Neuronal stem cell (in vitro differentiated cells): ENCODE data around the gene IMPACT.

Experiments used
- DNase-seq: peaks from one replicate; pipeline ENCODE4 v3.0.0-alpha.2; 2013; ENCODE audit warnings: low spot score
- H2AFZ ChIP-seq: one replicate; pipeline ENCODE4 v1.6.1; 2013; ENCODE audit warnings: mild to moderate bottlenecking, low read length, inconsistent platforms
- H2AK5ac ChIP-seq: 2 replicates; pipeline ENCODE4 v1.6.1; 2013; ENCODE audit warnings: low read depth, mild to moderate bottlenecking, inconsistent platforms, low read length, moderate library complexity, mixed read lengths
- H2BK120ac ChIP-seq: 2 replicates; pipeline ENCODE4 v1.6.1; 2013; ENCODE audit warnings: low read depth, mild to moderate bottlenecking, inconsistent platforms, low read length, moderate library complexity, mixed read lengths
- H2BK12ac ChIP-seq: one replicate; pipeline ENCODE4 v1.6.1; 2013; ENCODE audit warnings: low read length, inconsistent platforms
- H2BK15ac ChIP-seq: 2 replicates; pipeline ENCODE4 v1.6.1; 2013; ENCODE audit warnings: mild to moderate bottlenecking, low read length, inconsistent platforms, mixed read lengths
- H2BK5ac ChIP-seq: one replicate; pipeline ENCODE4 v1.6.1; 2013; ENCODE audit warnings: inconsistent platforms, mild to moderate bottlenecking, low read length, moderate library complexity
- H3K14ac ChIP-seq: one replicate; pipeline ENCODE4 v1.6.1; 2013; ENCODE audit warnings: low read length, inconsistent platforms
- H3K18ac ChIP-seq: 2 replicates; pipeline ENCODE4 v1.6.1; 2013; ENCODE audit warnings: low read length, inconsistent platforms
- H3K23ac ChIP-seq: 2 replicates; pipeline ENCODE4 v1.6.1; 2013; ENCODE audit warnings: low read depth, mild to moderate bottlenecking, mixed read lengths, low read length, inconsistent platforms; ENCODE audit not compliant: poor library complexity
- H3K27ac ChIP-seq: replicated peaks from 3 replicates; pipeline ENCODE4 v1.5.1; 2013; ENCODE audit warnings: low read length, inconsistent platforms
- H3K27me3 ChIP-seq, 3 experiments: 2 replicates each; pipeline ENCODE4 v1.6.1; 2013; ENCODE audit warnings: low read length in 3 of 3, mild to moderate bottlenecking in 2 of 3, inconsistent platforms in 1 of 3, low read depth in 1 of 3, mixed read lengths in 1 of 3, moderate library complexity in 1 of 3; ENCODE audit not compliant: control insufficient read depth in 3 of 3, insufficient read depth in 3 of 3
- H3K36me3 ChIP-seq, 2 donors: replicated peaks in 1 of 2; 2 replicates each; pipeline ENCODE4 v1.6.1; 2013; ENCODE audit warnings: low read length in 2 of 2; ENCODE audit not compliant: control insufficient read depth in 2 of 2, insufficient read depth in 2 of 2
- H3K4ac ChIP-seq: 2 replicates; pipeline ENCODE4 v1.6.1; 2013; ENCODE audit warnings: inconsistent platforms, mild to moderate bottlenecking, low read length, moderate library complexity
- H3K4me1 ChIP-seq, 2 donors: 1 replicate in 1 of 2; 2 replicates in 1 of 2; pipeline ENCODE4 v1.6.1; 2013; ENCODE audit warnings: low read length in 2 of 2, low read depth in 1 of 2; ENCODE audit not compliant: control insufficient read depth in 2 of 2, insufficient read depth in 1 of 2
- H3K4me2 ChIP-seq: one replicate; pipeline ENCODE4 v1.6.1; 2013; ENCODE audit warnings: mild to moderate bottlenecking, low read length, inconsistent platforms; ENCODE audit not compliant: insufficient read depth, poor library complexity, severe bottlenecking
- H3K4me3 ChIP-seq, 2 donors: 2 replicates each; pipeline ENCODE4 v1.5.1; 2013; ENCODE audit warnings: low read length in 2 of 2, mild to moderate bottlenecking in 2 of 2, inconsistent platforms in 1 of 2, moderate library complexity in 1 of 2
- H3K79me1 ChIP-seq: one replicate; pipeline ENCODE4 v1.6.1; 2013; ENCODE audit warnings: low read depth, mild to moderate bottlenecking, inconsistent platforms, low read length, moderate library complexity
- H3K9ac ChIP-seq: one replicate; pipeline ENCODE4 v1.6.1; 2013; ENCODE audit warnings: mild to moderate bottlenecking, low read depth, low read length, inconsistent platforms; ENCODE audit not compliant: poor library complexity
- H3K9me3 ChIP-seq, 2 donors: replicated peaks in 1 of 2; 2 replicates each; pipeline versions ENCODE3 to v1.6.1; 2013; ENCODE audit warnings: low read length in 2 of 2, mild to moderate bottlenecking in 2 of 2, inconsistent platforms in 1 of 2, low read depth in 1 of 2, mixed read lengths in 1 of 2, moderate library complexity in 1 of 2; ENCODE audit not compliant: control insufficient read depth in 2 of 2, insufficient read depth in 1 of 2
- H4K8ac ChIP-seq: one replicate; pipeline ENCODE4 v1.6.1; 2013; ENCODE audit warnings: low read depth, mild to moderate bottlenecking, inconsistent platforms, low read length, moderate library complexity
- H4K91ac ChIP-seq: one replicate; pipeline ENCODE4 v1.6.1; 2013; ENCODE audit warnings: low read length, low read depth, mild to moderate bottlenecking, inconsistent platforms; ENCODE audit not compliant: poor library complexity
- WGBS, 2 donors: extraction: QIAGEN DNeasy Blood & Tissue Kit; methylation state at CpG; one replicate each; pipeline ENCODE4 v1.1.7; 2013; ENCODE audit warnings: missing lambda C conversion rate in 2 of 2, mixed read lengths in 1 of 2; ENCODE audit not compliant: insufficient read length in 2 of 2, insufficient replicate concordance in 1 of 2; ENCODE audit errors: extremely low coverage in 2 of 2; 5-methylcytosine and 5-hydroxymethylcytosine counted together

The IMPACT gene

DNA sequence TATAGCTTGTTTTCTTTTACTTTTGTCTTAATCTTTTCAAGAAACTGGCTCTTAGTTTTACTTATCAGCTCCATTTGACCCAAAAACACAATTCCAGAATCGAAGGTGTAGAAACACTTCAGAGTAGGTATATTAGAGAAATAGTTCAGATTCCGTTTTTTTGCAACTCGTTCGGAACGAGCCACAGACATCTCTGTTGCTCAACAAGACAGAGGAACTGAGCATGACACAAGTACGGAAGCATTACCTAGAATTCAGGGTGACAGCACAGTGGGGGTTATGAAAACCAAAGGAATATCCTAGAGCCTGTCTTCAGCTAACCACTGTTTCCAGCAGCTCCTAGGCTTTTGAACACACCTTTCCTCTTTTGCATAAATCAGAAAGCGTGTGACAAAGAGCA is 39.0 kb downstream of the IMPACT start:
- no peak overlapping the region for H2AK5ac ChIP-seq
- no peak overlapping the region for H2BK12ac ChIP-seq
- H3K27me3 ChIP-seq, result no peaks in the 10 kb centered on the region
- no peak overlapping the region for H2BK15ac ChIP-seq
- H2AFZ ChIP-seq, result no peak overlapping the region
- no peak overlapping the region for H3K4me2 ChIP-seq
- H3K4me3 ChIP-seq, result no peak overlapping the region
- no peak overlapping the region for H2BK5ac ChIP-seq
- no peak overlapping the region for H3K18ac ChIP-seq
- H3K9me3 ChIP-seq, result no peaks in the 10 kb centered on the region
- no peak overlapping the region for H4K8ac ChIP-seq
- H3K14ac ChIP-seq, result no peak overlapping the region
- no peaks in the 10 kb centered on the region for H3K79me1 ChIP-seq
- peaks cover 5 to 10% of the 10 kb centered on the region in 2 donors for H3K4me1 ChIP-seq
- no peak overlapping the region for H4K91ac ChIP-seq
- WGBS, 2 donors, result no CpG with 5 or more reads among the region's 7 CpGs
- no peak overlapping the region for H2BK120ac ChIP-seq
- H3K23ac ChIP-seq, result no peak overlapping the region
- no peak overlapping the region for H3K4ac ChIP-seq
- no peak for DNase-seq
- H3K9ac ChIP-seq, result no peak overlapping the region
- no peak overlapping the region for H3K27ac ChIP-seq
- no peaks in the 10 kb centered on the region for H3K36me3 ChIP-seq

DNA sequence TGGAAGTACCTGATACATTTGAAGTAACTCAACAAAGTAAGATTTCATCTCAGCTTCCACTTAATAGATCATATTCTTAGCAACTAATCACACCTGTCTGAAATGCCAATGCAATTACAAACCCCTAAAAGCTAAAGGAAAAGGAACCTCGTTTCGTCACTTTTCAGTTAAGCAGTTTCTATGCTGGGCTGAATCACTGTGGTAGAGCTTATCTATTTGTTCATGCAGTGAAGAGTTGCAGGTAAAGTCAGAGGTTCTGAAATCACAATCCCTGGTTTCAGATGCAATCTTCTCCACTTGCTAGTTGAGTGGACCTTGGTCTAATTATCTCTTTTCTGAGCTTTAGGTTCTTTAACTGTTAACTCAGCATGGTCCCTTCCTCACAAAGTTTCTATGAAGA is 40.3 kb downstream of the IMPACT start:
- Histone ChIP-seq H3K4me3 (no peak overlapping the region), H4K8ac (no peak overlapping the region), H3K4ac (no peak overlapping the region), H3K9me3 (no peaks in the 10 kb centered on the region), H3K14ac (no peak overlapping the region), H4K91ac (no peak overlapping the region), H2BK15ac (no peak overlapping the region), H3K9ac (no peak overlapping the region), H3K27me3 (no peaks in the 10 kb centered on the region), H3K18ac (no peak overlapping the region), H3K79me1 (no peaks in the 10 kb centered on the region), H3K4me1 (peaks cover 5 to 10% of the 10 kb centered on the region in 2 donors), H3K27ac (no peak overlapping the region), H3K36me3 (no peaks in the 10 kb centered on the region), H2AK5ac (no peak overlapping the region), H3K23ac (no peak overlapping the region), H3K4me2 (no peak overlapping the region), H2BK5ac (no peak overlapping the region), H2AFZ (no peak overlapping the region), H2BK120ac (no peak overlapping the region), H2BK12ac (no peak overlapping the region)
- no peak for DNase-seq
- no CpG with 5 or more reads among the region's 2 CpGs for WGBS, 2 donors

DNA sequence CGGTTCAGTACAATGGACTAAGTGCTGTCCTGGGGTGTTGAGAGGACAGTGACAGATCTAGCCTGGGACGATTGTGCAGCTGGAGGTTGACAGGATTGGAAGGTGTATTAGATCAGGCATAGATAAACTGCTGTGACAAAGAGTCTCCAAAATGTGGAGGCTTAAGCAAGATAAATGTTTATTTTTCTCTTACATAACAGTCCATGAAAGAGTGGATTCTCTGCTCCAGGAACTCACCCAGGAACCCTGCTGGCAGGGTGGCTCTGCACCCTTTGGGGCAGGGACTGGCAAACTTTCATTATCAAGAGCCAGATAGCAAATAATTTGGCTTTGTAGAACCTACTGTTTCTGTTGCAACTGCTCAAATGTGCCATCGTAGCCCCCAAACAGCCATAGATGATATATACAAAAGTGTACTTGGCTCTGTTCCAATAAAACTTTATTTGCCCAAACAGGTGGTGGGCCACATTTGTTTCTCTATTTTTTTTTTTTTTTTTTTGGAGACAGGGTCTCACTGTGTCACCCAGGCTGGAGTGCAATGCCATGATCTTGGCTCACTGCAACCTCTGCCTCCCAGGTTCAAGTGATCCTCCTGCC is 43.6 kb downstream of the IMPACT start:
- H3K27me3 ChIP-seq, result no peaks in the 10 kb centered on the region
- peak overlapping the region; percentile 44 for H2AFZ ChIP-seq
- no peak overlapping the region for H4K91ac ChIP-seq
- no peaks in the 10 kb centered on the region for H3K9me3 ChIP-seq
- DNase-seq, result no peak
- no peak overlapping the region for H2BK12ac ChIP-seq
- H3K27ac ChIP-seq, result no peak overlapping the region
- no peak overlapping the region for H3K4me3 ChIP-seq
- no peak overlapping the region for H2BK15ac ChIP-seq
- H3K23ac ChIP-seq, result no peak overlapping the region
- H3K4me1 ChIP-seq, result peaks cover 0 to 1% of the 10 kb centered on the region in 2 donors
- H3K79me1 ChIP-seq, result no peaks in the 10 kb centered on the region
- no CpG with 5 or more reads among the region's 3 CpGs for WGBS, 2 donors
- H2BK120ac ChIP-seq, result no peak overlapping the region
- no peak overlapping the region for H2BK5ac ChIP-seq
- H2AK5ac ChIP-seq, result no peak overlapping the region
- H4K8ac ChIP-seq, result no peak overlapping the region
- no peak overlapping the region for H3K18ac ChIP-seq
- no peak overlapping the region for H3K14ac ChIP-seq
- H3K9ac ChIP-seq, result no peak overlapping the region
- H3K4me2 ChIP-seq, result no peak overlapping the region
- no peaks in the 10 kb centered on the region for H3K36me3 ChIP-seq
- H3K4ac ChIP-seq, result no peak overlapping the region

DNA sequence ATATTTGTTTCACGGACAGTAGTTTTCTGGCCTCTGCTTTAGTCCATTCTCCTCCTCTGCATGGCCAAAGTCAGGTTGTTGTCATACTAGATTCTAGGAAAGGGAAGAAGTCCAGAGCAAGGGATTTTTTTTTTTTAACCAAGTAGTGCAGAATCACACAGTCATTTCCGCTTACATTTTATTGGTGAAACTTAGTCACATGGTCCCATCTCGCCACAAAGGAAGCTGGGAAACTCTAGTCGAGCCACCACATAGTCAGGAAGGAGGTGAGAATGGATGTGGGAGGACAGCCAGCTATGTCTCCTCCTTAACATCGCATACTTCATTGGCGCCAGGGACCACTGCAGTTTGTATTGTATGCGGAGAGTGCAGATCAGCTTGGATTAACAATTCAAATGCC is 44.3 kb downstream of the IMPACT start:
- Histone ChIP-seq H3K79me1 (no peaks in the 10 kb centered on the region), H2AFZ (no peak overlapping the region), H2BK15ac (no peak overlapping the region), H4K8ac (no peak overlapping the region), H3K27ac (no peak overlapping the region), H3K4me2 (no peak overlapping the region), H4K91ac (no peak overlapping the region), H3K14ac (no peak overlapping the region), H3K4ac (no peak overlapping the region), H2AK5ac (no peak overlapping the region), H3K27me3 (no peaks in the 10 kb centered on the region), H2BK5ac (no peak overlapping the region), H2BK12ac (no peak overlapping the region), H3K9ac (no peak overlapping the region), H3K9me3 (no peaks in the 10 kb centered on the region), H3K4me1 (peaks cover 0 to 1% of the 10 kb centered on the region in 2 donors), H3K36me3 (no peaks in the 10 kb centered on the region), H3K18ac (no peak overlapping the region), H3K4me3 (no peak overlapping the region), H3K23ac (no peak overlapping the region), H2BK120ac (no peak overlapping the region)
- DNase-seq, result no peak
- no CpG with 5 or more reads among the region's 7 CpGs for WGBS, 2 donors
